ENCODE data around the gene MTRFR. TPM values are rescaled to one million over a fixed set of nuclear protein-coding genes. Genes with fewer than 3 reads are reported as not detected.

Gene MTRFR
- total RNA-seq, 4 donors from 2014 or later: 0.51 to 18.9 (median 8.3) TPM

DNA sequence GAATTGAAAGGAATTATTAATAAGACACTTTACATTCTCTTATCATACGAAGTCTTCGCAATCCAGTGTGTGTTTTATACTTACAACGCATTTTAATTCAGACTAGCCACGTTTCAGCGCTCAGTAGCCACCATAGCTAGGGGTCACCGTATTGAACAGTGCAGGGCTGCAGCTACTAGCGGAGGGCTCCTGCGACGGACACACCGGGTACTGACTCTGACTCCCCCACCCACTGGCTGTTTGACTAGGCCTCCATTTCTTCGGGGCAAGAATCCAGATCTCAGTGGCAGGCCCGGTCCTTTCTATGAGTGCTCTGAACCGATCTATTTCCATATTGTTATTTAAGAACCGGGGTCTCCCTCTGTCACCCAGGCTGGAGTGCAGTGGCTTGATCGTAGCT, 39.9 kb downstream of the MTRFR start:
- DNase-seq: no peak
- Histone ChIP-seq H3K36me3 (no peaks in the 10 kb centered on the region), H3K27me3 (no peaks in the 10 kb centered on the region), H3K9me3 (no peaks in the 10 kb centered on the region), H3K4me1 (peaks cover 0 to 8% of the 10 kb centered on the region in 2 donors), H3K27ac (no peak overlapping the region), H3K4me3 (no peak overlapping the region)
- no peak for TF ChIP-seq POLR2A (IDR thresholded peaks at IDR 0.05)
- TF ChIP-seq, protein P1, sequence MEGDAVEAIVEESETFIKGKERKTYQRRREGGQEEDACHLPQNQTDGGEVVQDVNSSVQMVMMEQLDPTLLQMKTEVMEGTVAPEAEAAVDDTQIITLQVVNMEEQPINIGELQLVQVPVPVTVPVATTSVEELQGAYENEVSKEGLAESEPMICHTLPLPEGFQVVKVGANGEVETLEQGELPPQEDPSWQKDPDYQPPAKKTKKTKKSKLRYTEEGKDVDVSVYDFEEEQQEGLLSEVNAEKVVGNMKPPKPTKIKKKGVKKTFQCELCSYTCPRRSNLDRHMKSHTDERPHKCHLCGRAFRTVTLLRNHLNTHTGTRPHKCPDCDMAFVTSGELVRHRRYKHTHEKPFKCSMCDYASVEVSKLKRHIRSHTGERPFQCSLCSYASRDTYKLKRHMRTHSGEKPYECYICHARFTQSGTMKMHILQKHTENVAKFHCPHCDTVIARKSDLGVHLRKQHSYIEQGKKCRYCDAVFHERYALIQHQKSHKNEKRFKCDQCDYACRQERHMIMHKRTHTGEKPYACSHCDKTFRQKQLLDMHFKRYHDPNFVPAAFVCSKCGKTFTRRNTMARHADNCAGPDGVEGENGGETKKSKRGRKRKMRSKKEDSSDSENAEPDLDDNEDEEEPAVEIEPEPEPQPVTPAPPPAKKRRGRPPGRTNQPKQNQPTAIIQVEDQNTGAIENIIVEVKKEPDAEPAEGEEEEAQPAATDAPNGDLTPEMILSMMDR (IDR thresholded peaks at IDR 0.05): no peak
- intact Hi-C loops (cut with DNase I; ENCODE audit: low total_unique reads): no loop called here

DNA sequence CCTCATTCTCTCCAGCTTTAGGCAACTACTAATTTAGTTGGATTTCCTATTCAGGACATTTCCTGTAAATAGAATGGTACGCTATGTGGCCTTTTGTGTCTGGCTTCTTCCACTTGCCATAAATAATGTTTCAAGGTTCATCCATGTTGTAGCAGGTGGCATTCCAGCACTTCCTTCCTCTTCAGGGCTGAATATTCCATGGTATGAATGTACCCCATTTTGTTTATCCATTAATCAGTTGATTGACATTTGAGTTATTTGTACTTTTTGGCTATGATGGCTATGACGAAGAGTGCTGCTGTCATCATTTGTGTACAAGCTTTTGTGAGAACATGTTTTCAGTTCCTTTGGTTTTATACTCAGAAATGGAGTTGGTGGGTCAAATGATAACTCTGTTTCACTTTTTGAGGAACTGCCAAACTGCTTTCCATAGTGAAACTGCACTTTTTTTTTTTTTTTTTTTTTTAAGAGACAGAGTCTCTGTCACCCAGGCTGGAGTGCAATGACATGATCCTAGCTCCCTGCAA, 44.9 kb downstream of the MTRFR start:
- no peaks in the 10 kb centered on the region for H3K27me3 ChIP-seq
- no peak overlapping the region for H3K4me3 ChIP-seq
- TF ChIP-seq POLR2A (IDR thresholded peaks at IDR 0.05): no peak
- TF ChIP-seq, protein P1 (IDR thresholded peaks at IDR 0.05): no peak
- no peaks in the 10 kb centered on the region for H3K9me3 ChIP-seq
- no peaks in the 10 kb centered on the region for H3K36me3 ChIP-seq
- no peak for DNase-seq
- H3K4me1 ChIP-seq: no peaks in the 10 kb centered on the region
- no peak overlapping the region for H3K27ac ChIP-seq
- intact Hi-C loops (cut with DNase I; ENCODE audit: low total_unique reads): no loop called here

DNA sequence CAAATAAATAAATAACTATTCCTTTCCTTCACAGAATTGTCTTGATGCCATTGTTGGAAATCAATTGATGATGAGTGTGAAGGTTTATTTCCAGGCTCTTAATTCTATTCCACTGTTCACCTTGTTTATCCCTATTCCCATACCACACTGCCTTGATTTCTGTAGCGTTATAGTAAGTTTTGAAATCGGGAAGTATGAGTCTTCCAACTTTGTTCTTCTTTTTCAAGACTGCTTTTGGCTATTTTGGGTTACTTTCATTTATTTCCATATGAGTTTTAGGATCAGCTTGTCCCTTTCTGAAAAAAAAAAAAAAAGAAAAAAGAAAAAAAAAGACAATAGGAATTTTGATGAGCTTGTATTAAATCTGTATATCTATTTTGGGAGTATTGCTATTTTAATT, 47.7 kb downstream of the MTRFR start:
- H3K4me3 ChIP-seq: no peak overlapping the region
- no peaks in the 10 kb centered on the region for H3K4me1 ChIP-seq
- no peak overlapping the region for H3K27ac ChIP-seq
- no peaks in the 10 kb centered on the region for H3K36me3 ChIP-seq
- intact Hi-C loops (cut with DNase I; ENCODE audit: low total_unique reads): no loop called here
- no peak for TF ChIP-seq POLR2A (IDR thresholded peaks at IDR 0.05)
- TF ChIP-seq, protein P1 (IDR thresholded peaks at IDR 0.05): no peak
- DNase-seq: no peak
- H3K27me3 ChIP-seq: no peaks in the 10 kb centered on the region
- no peaks in the 10 kb centered on the region for H3K9me3 ChIP-seq

DNA sequence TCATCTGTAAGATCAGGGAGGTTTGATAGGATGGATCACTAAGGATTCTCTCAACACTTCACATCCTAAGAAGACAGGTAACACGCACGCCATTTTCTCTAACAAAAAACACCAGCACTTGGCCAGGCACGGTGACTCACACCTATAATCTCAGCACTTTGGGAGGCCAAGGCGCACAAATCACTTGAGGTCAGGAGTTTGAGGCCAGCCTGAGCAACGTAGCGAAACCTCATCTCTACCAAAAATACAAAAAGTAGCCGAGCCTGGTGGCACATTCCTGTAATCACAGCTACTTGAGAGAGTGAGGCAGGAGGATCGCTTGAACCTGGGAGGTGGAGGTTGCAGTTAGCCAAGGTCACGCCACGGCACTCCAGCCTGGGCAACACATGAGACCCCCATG, 48.9 kb downstream of the MTRFR start:
- H3K27me3 ChIP-seq: no peaks in the 10 kb centered on the region
- H3K4me3 ChIP-seq: no peak overlapping the region
- H3K4me1 ChIP-seq: no peaks in the 10 kb centered on the region
- no peaks in the 10 kb centered on the region for H3K9me3 ChIP-seq
- intact Hi-C loops (cut with DNase I; ENCODE audit: low total_unique reads): no loop called here
- H3K27ac ChIP-seq: no peak overlapping the region
- DNase-seq: no peak
- no peaks in the 10 kb centered on the region for H3K36me3 ChIP-seq
- no peak for TF ChIP-seq POLR2A (IDR thresholded peaks at IDR 0.05)
- TF ChIP-seq, protein P1 (IDR thresholded peaks at IDR 0.05): no peak

DNA sequence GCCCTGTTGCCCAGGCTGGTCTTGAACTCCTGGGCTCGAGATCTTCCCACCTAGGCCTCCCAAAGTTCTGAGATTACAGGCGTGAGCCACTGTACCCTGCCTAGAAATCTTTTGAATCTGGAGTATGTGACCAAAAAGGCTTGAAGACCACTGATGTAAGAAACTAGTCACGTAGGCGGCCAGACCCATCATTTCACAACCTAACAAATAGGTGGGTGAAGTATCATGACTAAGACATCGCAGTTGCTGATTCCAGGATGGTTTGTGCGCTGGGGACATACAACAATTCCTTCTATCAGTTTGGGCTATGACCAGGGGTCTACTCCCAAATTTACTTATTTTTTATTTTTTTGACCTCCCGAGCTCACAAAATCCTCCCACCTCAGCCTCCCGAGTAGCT, 50.2 kb downstream of the MTRFR start:
- Histone ChIP-seq H3K4me3 (no peak overlapping the region), H3K27me3 (no peaks in the 10 kb centered on the region)
- no peak for TF ChIP-seq POLR2A (IDR thresholded peaks at IDR 0.05)
- TF ChIP-seq, protein P1 (IDR thresholded peaks at IDR 0.05): no peak

More for the DNA sequence above, 50.2 kb downstream of the MTRFR start:
- Histone ChIP-seq H3K36me3 (no peaks in the 10 kb centered on the region), H3K9me3 (no peaks in the 10 kb centered on the region), H3K27ac (no peak overlapping the region), H3K4me1 (no peaks in the 10 kb centered on the region)
- DNase-seq: no peak
- intact Hi-C loops (cut with DNase I; ENCODE audit: low total_unique reads): no loop called here

Measured in uterus (tissue), 4 donors.